Sigmoid colon (tissue), 4 donors: ENCODE measurements around the gene AKAP12.

Experiments
- EP300 ChIP-seq, 4 donors: sonication (generic); formaldehyde crosslinking; IDR thresholded peaks; one replicate each; pipeline ENCODE4 v1.6.1; 2017; ENCODE audit warnings: antibody characterized with exemption in 4 of 4
- POLR2A ChIP-seq, 2 donors: fragments of 450-650 bp; IDR thresholded peaks; one replicate each; pipeline ENCODE4 v1.6.1; 2016; ENCODE audit warnings: antibody characterized with exemption in 2 of 2, mild to moderate bottlenecking in 2 of 2, moderate library complexity in 2 of 2
- POLR2AphosphoS5 ChIP-seq, 4 donors: sonication (generic); formaldehyde crosslinking; IDR thresholded peaks; one replicate each; pipeline ENCODE4 v1.6.1; 2017; ENCODE audit warnings: antibody characterized with exemption in 4 of 4
- TF ChIP-seq, protein P1 (sequence below), 4 experiments: fragments of 450-650 bp in 3 of 4; fragments of 200-600 bp in 1 of 4; IDR thresholded peaks; one replicate each; pipeline ENCODE4 v1.5.1; 2016 to 2019; ENCODE audit warnings: antibody characterized with exemption in 4 of 4, mild to moderate bottlenecking in 3 of 4, moderate library complexity in 2 of 4

- TF ChIP-seq, protein P1, sequence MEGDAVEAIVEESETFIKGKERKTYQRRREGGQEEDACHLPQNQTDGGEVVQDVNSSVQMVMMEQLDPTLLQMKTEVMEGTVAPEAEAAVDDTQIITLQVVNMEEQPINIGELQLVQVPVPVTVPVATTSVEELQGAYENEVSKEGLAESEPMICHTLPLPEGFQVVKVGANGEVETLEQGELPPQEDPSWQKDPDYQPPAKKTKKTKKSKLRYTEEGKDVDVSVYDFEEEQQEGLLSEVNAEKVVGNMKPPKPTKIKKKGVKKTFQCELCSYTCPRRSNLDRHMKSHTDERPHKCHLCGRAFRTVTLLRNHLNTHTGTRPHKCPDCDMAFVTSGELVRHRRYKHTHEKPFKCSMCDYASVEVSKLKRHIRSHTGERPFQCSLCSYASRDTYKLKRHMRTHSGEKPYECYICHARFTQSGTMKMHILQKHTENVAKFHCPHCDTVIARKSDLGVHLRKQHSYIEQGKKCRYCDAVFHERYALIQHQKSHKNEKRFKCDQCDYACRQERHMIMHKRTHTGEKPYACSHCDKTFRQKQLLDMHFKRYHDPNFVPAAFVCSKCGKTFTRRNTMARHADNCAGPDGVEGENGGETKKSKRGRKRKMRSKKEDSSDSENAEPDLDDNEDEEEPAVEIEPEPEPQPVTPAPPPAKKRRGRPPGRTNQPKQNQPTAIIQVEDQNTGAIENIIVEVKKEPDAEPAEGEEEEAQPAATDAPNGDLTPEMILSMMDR (IDR thresholded peaks at IDR 0.05), result no peak
- no peak for TF ChIP-seq POLR2AphosphoS5 (IDR thresholded peaks at IDR 0.05)
- TF ChIP-seq POLR2A (IDR thresholded peaks at IDR 0.05), result no peak
- TF ChIP-seq EP300 (IDR thresholded peaks at IDR 0.05), result no peak
These were observed 30.5 kb upstream of the AKAP12 start for GRCh38 chr6:151209071-151209831.
